ENCODE results near the gene PRKAG2. TPM values are rescaled to one million over a fixed set of nuclear protein-coding genes. Genes with fewer than 3 reads are reported as not detected.
A peak's percentile ranks its signal among the peaks of the same experiment; 100 is the strongest.

The PRKAG2 gene
- polyA plus RNA-seq, 3 donors: 29.2 to 59.8 (median 30.9) TPM

DNA sequence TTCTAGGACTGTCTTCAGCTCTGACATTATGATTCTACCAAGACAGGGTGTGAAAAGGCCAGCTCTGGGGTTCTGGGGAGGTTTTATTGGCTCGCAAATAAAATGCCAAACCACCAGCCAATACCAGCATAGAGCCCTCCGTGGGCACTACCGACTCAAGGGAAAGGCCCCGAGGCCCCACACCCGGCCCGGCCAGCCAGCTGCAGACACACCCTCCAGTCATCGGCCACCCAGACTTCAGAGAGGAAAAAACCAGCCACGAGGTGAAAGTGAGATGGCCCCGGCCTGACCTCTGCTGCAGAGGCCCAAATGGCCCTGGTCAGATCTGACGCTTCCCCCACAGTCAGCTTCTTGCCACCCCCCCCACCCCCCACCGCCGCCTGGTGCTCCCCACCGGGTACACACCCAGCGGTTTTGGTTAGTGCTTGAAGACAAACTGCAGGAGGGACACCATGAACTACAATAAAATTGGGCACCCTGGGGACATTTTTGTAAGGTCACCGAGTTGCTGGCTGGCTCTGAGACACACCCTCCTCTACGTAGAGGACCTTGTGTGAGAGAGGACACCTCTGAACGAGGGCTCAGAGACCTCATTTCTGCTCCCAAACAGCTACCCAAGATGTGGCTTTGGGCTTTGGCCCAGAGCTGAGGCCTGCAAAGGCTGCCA lies 79.9 kb downstream of the PRKAG2 start:
- Mint-ChIP-seq H3K9me3 (no peaks in the 10 kb centered on the region), H3K4me3 (peak overlapping the region; percentile 69 to 77)

More for the DNA sequence above, 79.9 kb downstream of the PRKAG2 start:
- peak overlapping the region; percentile 76 for H3K9ac ChIP-seq (ENCODE audit: insufficient read depth, low read length, poor library complexity, severe bottlenecking)
- peaks cover 19% of the 10 kb centered on the region for H4K20me1 ChIP-seq (ENCODE audit: insufficient read depth, low read length)
- H3K79me2 ChIP-seq (ENCODE audit: insufficient read depth, low read length): peaks cover 62% of the 10 kb centered on the region
- H3K27ac Mint-ChIP-seq: peak overlapping the region; percentile 99 to 100 (median 99)
- no peaks in the 10 kb centered on the region for H3K27me3 ChIP-seq (ENCODE audit: control insufficient read depth in 2 of 2, insufficient read depth in 2 of 2, low read length in 2 of 2)
- no peaks in the 10 kb centered on the region for H3K9me3 ChIP-seq (replicated peaks in 1 of 2; ENCODE audit: control insufficient read depth in 1 of 2, insufficient read depth in 1 of 2, low read length in 2 of 2)
- peaks cover 30 to 36% of the 10 kb centered on the region in 2 donors for H3K36me3 Mint-ChIP-seq
- no peak for TF ChIP-seq CTCF (IDR thresholded peaks at IDR 0.05)
- intact Hi-C loops (cut with micrococcal nuclease): loop anchor here (2.0 to 5.0 kb wide), 4 partner anchors 48 to 125 kb away; no protein-coding TSS in a partner anchor
- peak overlapping the region; percentile 94 to 99 for H3K27ac ChIP-seq (ENCODE audit: low read depth in 1 of 2, low read length in 2 of 2)
- peaks cover 60% of the 10 kb centered on the region for H3K4me1 Mint-ChIP-seq
- peaks cover 59% of the 10 kb centered on the region in 2 donors for H3K4me1 ChIP-seq (ENCODE audit: control insufficient read depth in 1 of 2, insufficient read depth in 2 of 2, low read length in 2 of 2)
- H3K36me3 ChIP-seq (replicated peaks in 1 of 2; ENCODE audit: control insufficient read depth in 1 of 2, insufficient read depth in 2 of 2, low read length in 2 of 2): peaks cover 4 to 10% of the 10 kb centered on the region in 2 donors
- H3K4me2 ChIP-seq (replicated peaks; ENCODE audit: extremely low read depth, low read length, poor library complexity, severe bottlenecking): no peak overlapping the region
- peak; percentile 77 to 85 (median 81) for DNase-seq
- no peak overlapping the region for H2AFZ ChIP-seq (ENCODE audit: insufficient read depth, low read depth, low read length, poor library complexity, severe bottlenecking)
- 44% methylated on average over 4 of the region's 17 CpGs for WGBS (ENCODE audit: insufficient coverage)
- no peak overlapping the region for H3K4me3 ChIP-seq (replicated peaks in 1 of 3; ENCODE audit: low read depth in 2 of 3, low read length in 3 of 3)
- H3K27me3 Mint-ChIP-seq (ENCODE audit: low read depth in 3 of 3): peaks cover 0 to 3% (median 0%) of the 10 kb centered on the region in 3 donors
